K562 (cell line): ENCODE results near the gene NAP1L1. TPM values are rescaled to one million over a fixed set of nuclear protein-coding genes. Genes with fewer than 3 reads are reported as not detected.

Source experiments
- CBX8 ChIP-seq: fragments of 200-600 bp; sonication (generic); IDR thresholded peaks from 2 replicates; pipeline ENCODE4 v1.6.1; 2012; ENCODE audit warnings: borderline replicate concordance, mixed run types, low read depth, mild to moderate bottlenecking, moderate library complexity, mixed read lengths, low read length, control low read depth, inconsistent platforms; ENCODE audit not compliant: poor library complexity, severe bottlenecking; ENCODE audit errors: extremely low read depth
- HDAC2 ChIP-seq: fragments of 450-650 bp; IDR thresholded peaks from 2 replicates; pipeline ENCODE4 v1.6.1; 2016; ENCODE audit warnings: mild to moderate bottlenecking
- JUNB ChIP-seq: fragments of 450-650 bp; formaldehyde crosslinking; conservative IDR thresholded peaks from 2 replicates; pipeline ENCODE4 v1.4.0; 2020; ENCODE audit warnings: mild to moderate bottlenecking
- SREBF2 ChIP-seq: sonication (generic); formaldehyde crosslinking; IDR thresholded peaks from 2 replicates; pipeline ENCODE4 v1.4.0; 2020; ENCODE audit warnings: mild to moderate bottlenecking, missing genetic modification reagents
- TRIM28 ChIP-seq: fragments of 450-650 bp; IDR thresholded peaks from 2 replicates; pipeline ENCODE4 v1.6.1; 2017
- polyA plus RNA-seq, 8 experiments: library from polyadenylated mRNA; depleted of rRNA in 4 of 8; stranded (reverse) in 5 of 8; unstranded in 3 of 8; fragments of >200 nt; fragmentation: Nextera tagmentation in 2 of 8; fragmentation: Illumina TruSeq in 1 of 8; extraction: Ambion mirVana in 2 of 8; extraction: Trizol in 1 of 8; gene quantifications; 2 replicates each; pipeline versions ENCODE4 v1.2.1 to v1.2.3, GENCODE V29; 2011 to 2014; ENCODE audit warnings: inconsistent platforms in 1 of 8, missing spikeins in 1 of 8
- total RNA-seq, 7 experiments: library from RNA; depleted of rRNA in 6 of 7; stranded (reverse); fragments of >200 nt in 6 of 7; fragmentation: Illumina TruSeq in 2 of 7; extraction: Trizol in 2 of 7; gene quantifications; 2 replicates each; pipeline versions ENCODE4 v1.2.1 to v1.2.3, GENCODE V29; 2011 to 2021; ENCODE audit warnings: low replicate concordance in 1 of 7
- TF ChIP-seq, protein P1 (sequence below): sonication (generic); formaldehyde crosslinking; IDR thresholded peaks from 2 replicates; pipeline ENCODE4 v1.8.0; 2022; ENCODE audit warnings: missing genetic modification reagents, mild to moderate bottlenecking, moderate library complexity, borderline replicate concordance
- TF ChIP-seq, protein P2 (sequence below): fragments of 450-650 bp; IDR thresholded peaks from 2 replicates; pipeline ENCODE4 v1.6.1; 2018; ENCODE audit not compliant: partially characterized antibody
- TF ChIP-seq, protein P3 (sequence below): fragments of 250-450 bp; sonication (Bioruptor Pico); IDR thresholded peaks from 2 replicates; pipeline ENCODE4 v1.6.1; 2021; ENCODE audit warnings: mild to moderate bottlenecking
- TF ChIP-seq, protein P4 (sequence below): fragments of 450-650 bp; IDR thresholded peaks from 2 replicates; pipeline ENCODE4 v1.6.1; 2016; ENCODE audit warnings: mild to moderate bottlenecking, moderate library complexity

The NAP1L1 gene
- total and polyA plus RNA-seq, 9 of the 15 experiments (the other 6 are each of a cell fraction or from before 2014, with no cell fraction given), result 287 to 747 (median 450) TPM

DNA sequence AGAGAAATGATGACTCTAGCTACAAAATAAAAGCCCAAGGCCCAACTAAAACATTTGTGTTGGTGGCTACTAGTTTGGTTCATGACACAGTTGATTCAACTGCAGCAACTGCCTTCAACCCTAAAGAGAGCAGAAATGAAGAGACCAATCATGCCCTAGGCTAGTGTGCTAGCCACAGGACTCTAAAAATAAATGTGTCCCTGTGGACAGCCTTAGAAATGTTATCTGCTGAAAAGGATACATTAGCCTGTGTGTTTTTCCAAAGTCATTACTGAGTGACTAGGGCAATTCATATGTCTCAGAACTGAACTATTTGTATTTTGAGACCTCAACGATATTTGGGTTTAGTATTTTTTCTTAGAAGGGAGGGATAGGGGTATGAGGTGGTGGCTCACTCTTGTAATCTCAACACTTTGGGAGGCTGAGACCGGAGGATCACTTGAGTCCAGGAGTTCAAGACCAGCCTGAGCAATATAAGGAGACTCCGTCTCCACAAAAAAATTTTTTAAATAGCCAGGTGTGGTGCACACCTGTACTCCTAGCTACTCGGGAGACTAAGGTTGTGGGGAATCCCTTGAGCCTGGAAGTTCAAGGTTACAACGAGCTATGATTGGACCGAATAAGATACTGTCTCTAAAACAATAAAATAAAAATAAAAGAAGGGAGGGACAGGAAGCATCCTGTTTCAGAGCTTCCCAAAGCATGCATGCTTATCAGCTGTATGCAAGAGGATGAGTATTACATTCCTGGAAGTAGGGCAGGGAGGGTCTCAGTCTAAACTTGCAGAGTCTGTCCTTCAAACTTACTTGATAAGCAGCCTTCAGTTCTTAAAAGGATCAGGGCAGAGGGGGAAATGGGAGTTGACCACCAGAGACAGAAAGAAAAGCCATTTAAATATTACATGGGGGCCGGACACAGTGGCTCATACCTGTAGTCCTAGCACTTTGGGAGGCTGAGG, 29.6 kb upstream of the NAP1L1 start (continued):
- TF ChIP-seq JUNB (CRISPR knock-in tag) (no peak), CBX8 (no peak), TRIM28 (no peak), SREBF2 (CRISPR knock-in tag) (no peak), HDAC2 (peak; percentile 84)
- TF ChIP-seq, protein P1, sequence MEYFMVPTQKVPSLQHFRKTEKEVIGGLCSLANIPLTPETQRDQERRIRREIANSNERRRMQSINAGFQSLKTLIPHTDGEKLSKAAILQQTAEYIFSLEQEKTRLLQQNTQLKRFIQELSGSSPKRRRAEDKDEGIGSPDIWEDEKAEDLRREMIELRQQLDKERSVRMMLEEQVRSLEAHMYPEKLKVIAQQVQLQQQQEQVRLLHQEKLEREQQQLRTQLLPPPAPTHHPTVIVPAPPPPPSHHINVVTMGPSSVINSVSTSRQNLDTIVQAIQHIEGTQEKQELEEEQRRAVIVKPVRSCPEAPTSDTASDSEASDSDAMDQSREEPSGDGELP (CRISPR knock-in tag), result peak; percentile 27
- TF ChIP-seq, protein P2, sequence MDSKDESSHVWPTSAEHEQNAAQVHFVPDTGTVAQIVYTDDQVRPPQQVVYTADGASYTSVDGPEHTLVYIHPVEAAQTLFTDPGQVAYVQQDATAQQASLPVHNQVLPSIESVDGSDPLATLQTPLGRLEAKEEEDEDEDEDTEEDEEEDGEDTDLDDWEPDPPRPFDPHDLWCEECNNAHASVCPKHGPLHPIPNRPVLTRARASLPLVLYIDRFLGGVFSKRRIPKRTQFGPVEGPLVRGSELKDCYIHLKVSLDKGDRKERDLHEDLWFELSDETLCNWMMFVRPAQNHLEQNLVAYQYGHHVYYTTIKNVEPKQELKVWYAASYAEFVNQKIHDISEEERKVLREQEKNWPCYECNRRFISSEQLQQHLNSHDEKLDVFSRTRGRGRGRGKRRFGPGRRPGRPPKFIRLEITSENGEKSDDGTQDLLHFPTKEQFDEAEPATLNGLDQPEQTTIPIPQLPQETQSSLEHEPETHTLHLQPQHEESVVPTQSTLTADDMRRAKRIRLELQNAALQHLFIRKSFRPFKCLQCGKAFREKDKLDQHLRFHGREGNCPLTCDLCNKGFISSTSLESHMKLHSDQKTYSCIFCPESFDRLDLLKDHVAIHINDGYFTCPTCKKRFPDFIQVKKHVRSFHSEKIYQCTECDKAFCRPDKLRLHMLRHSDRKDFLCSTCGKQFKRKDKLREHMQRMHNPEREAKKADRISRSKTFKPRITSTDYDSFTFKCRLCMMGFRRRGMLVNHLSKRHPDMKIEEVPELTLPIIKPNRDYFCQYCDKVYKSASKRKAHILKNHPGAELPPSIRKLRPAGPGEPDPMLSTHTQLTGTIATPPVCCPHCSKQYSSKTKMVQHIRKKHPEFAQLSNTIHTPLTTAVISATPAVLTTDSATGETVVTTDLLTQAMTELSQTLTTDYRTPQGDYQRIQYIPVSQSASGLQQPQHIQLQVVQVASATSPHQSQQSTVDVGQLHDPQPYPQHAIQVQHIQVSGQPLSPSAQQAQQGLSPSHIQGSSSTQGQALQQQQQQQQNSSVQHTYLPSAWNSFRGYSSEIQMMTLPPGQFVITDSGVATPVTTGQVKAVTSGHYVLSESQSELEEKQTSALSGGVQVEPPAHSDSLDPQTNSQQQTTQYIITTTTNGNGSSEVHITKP, result peak; percentile 76
- TF ChIP-seq, protein P3, sequence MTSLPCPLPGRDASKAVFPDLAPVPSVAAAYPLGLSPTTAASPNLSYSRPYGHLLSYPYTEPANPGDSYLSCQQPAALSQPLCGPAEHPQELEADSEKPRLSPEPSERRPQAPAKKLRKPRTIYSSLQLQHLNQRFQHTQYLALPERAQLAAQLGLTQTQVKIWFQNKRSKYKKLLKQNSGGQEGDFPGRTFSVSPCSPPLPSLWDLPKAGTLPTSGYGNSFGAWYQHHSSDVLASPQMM (CRISPR knock-in tag), result no peak
- TF ChIP-seq, protein P4, sequence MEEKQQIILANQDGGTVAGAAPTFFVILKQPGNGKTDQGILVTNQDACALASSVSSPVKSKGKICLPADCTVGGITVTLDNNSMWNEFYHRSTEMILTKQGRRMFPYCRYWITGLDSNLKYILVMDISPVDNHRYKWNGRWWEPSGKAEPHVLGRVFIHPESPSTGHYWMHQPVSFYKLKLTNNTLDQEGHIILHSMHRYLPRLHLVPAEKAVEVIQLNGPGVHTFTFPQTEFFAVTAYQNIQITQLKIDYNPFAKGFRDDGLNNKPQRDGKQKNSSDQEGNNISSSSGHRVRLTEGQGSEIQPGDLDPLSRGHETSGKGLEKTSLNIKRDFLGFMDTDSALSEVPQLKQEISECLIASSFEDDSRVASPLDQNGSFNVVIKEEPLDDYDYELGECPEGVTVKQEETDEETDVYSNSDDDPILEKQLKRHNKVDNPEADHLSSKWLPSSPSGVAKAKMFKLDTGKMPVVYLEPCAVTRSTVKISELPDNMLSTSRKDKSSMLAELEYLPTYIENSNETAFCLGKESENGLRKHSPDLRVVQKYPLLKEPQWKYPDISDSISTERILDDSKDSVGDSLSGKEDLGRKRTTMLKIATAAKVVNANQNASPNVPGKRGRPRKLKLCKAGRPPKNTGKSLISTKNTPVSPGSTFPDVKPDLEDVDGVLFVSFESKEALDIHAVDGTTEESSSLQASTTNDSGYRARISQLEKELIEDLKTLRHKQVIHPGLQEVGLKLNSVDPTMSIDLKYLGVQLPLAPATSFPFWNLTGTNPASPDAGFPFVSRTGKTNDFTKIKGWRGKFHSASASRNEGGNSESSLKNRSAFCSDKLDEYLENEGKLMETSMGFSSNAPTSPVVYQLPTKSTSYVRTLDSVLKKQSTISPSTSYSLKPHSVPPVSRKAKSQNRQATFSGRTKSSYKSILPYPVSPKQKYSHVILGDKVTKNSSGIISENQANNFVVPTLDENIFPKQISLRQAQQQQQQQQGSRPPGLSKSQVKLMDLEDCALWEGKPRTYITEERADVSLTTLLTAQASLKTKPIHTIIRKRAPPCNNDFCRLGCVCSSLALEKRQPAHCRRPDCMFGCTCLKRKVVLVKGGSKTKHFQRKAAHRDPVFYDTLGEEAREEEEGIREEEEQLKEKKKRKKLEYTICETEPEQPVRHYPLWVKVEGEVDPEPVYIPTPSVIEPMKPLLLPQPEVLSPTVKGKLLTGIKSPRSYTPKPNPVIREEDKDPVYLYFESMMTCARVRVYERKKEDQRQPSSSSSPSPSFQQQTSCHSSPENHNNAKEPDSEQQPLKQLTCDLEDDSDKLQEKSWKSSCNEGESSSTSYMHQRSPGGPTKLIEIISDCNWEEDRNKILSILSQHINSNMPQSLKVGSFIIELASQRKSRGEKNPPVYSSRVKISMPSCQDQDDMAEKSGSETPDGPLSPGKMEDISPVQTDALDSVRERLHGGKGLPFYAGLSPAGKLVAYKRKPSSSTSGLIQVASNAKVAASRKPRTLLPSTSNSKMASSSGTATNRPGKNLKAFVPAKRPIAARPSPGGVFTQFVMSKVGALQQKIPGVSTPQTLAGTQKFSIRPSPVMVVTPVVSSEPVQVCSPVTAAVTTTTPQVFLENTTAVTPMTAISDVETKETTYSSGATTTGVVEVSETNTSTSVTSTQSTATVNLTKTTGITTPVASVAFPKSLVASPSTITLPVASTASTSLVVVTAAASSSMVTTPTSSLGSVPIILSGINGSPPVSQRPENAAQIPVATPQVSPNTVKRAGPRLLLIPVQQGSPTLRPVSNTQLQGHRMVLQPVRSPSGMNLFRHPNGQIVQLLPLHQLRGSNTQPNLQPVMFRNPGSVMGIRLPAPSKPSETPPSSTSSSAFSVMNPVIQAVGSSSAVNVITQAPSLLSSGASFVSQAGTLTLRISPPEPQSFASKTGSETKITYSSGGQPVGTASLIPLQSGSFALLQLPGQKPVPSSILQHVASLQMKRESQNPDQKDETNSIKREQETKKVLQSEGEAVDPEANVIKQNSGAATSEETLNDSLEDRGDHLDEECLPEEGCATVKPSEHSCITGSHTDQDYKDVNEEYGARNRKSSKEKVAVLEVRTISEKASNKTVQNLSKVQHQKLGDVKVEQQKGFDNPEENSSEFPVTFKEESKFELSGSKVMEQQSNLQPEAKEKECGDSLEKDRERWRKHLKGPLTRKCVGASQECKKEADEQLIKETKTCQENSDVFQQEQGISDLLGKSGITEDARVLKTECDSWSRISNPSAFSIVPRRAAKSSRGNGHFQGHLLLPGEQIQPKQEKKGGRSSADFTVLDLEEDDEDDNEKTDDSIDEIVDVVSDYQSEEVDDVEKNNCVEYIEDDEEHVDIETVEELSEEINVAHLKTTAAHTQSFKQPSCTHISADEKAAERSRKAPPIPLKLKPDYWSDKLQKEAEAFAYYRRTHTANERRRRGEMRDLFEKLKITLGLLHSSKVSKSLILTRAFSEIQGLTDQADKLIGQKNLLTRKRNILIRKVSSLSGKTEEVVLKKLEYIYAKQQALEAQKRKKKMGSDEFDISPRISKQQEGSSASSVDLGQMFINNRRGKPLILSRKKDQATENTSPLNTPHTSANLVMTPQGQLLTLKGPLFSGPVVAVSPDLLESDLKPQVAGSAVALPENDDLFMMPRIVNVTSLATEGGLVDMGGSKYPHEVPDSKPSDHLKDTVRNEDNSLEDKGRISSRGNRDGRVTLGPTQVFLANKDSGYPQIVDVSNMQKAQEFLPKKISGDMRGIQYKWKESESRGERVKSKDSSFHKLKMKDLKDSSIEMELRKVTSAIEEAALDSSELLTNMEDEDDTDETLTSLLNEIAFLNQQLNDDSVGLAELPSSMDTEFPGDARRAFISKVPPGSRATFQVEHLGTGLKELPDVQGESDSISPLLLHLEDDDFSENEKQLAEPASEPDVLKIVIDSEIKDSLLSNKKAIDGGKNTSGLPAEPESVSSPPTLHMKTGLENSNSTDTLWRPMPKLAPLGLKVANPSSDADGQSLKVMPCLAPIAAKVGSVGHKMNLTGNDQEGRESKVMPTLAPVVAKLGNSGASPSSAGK, result no peak
